Aorta (tissue), 5 donors: Measurements from ENCODE around the gene NOTCH1. TPM values are rescaled to one million over a fixed set of nuclear protein-coding genes. Genes with fewer than 3 reads are reported as not detected.
A peak's percentile ranks its signal among the peaks of the same experiment; 100 is the strongest.

Experiments used
- ATAC-seq: fragments of 200-7000 bp; cut with Tn5 transposase; one replicate; pipeline ENCODE4 v1.9.1; 2022; ENCODE audit warnings: moderate library complexity; ENCODE audit not compliant: low FRiP score
- DNase-seq, 2 donors: peaks; one replicate each; pipeline ENCODE4 v3.0.0-alpha.2; 2020
- H3K27ac ChIP-seq, 2 donors: one replicate each; pipeline ENCODE4 v1.5.1; 2013; ENCODE audit warnings: low read length in 2 of 2, mild to moderate bottlenecking in 2 of 2, moderate library complexity in 2 of 2, control low read depth in 1 of 2, inconsistent platforms in 1 of 2, low read depth in 1 of 2
- H3K27me3 ChIP-seq, 2 donors: one replicate each; pipeline ENCODE4 v1.6.1; 2013; ENCODE audit warnings: control low read depth in 1 of 2, low read length in 1 of 2, mild to moderate bottlenecking in 1 of 2, moderate library complexity in 1 of 2; ENCODE audit not compliant: insufficient read depth in 2 of 2, control insufficient read depth in 1 of 2
- H3K36me3 ChIP-seq, 2 donors: one replicate each; pipeline ENCODE4 v1.6.1; 2013; ENCODE audit warnings: control low read depth in 1 of 2, low read length in 1 of 2, mild to moderate bottlenecking in 1 of 2; ENCODE audit not compliant: insufficient read depth in 2 of 2, control insufficient read depth in 1 of 2
- H3K4me1 ChIP-seq, 2 donors: one replicate each; pipeline ENCODE4 v1.6.1; 2013; ENCODE audit warnings: low read length in 2 of 2, control low read depth in 1 of 2, mild to moderate bottlenecking in 1 of 2, moderate library complexity in 1 of 2; ENCODE audit not compliant: insufficient read depth in 2 of 2, control insufficient read depth in 1 of 2
- H3K4me3 ChIP-seq, 2 donors: one replicate each; pipeline ENCODE4 v1.5.1; 2013; ENCODE audit warnings: low read length in 2 of 2, control low read depth in 1 of 2, mild to moderate bottlenecking in 1 of 2
- H3K9me3 ChIP-seq: one replicate; pipeline ENCODE4 v1.6.1; 2013; ENCODE audit warnings: mild to moderate bottlenecking, low read length; ENCODE audit not compliant: control insufficient read depth
- WGBS, 2 donors: extraction: QIAGEN DNeasy Blood & Tissue Kit; methylation state at CpG; one replicate each; pipeline ENCODE4 v1.1.7; 2013; 5-methylcytosine and 5-hydroxymethylcytosine counted together
- intact Hi-C, 2 donors: fragments of 100-400 bp; cut with DNase I; formaldehyde crosslinking; loops; one replicate each; pipeline versions ENCODE4 v1.14.2 to v1.15.0; 2022
- polyA plus RNA-seq, 2 donors: library from polyadenylated mRNA; stranded (reverse); fragments of 200-250 nt; gene quantifications; one replicate each; pipeline ENCODE4 v1.2.3, GENCODE V29; 2013
- total RNA-seq, 2 donors: library from RNA; stranded (reverse); fragmentation: NEBNext Ultra II Directional; extraction: Animal tissue kit (Norgen Biotek cat#: 25700); gene quantifications; one replicate each; pipeline ENCODE4 v1.2.1, GENCODE V29; 2021
- donor health status: healthy with polysubstance abuse.
- donor health status: Bipolar disorder and iron deficiency.
- donor health status: DM: no; HTN: no; CAD: no.
- donor health status: DM: no; HTN: no; CAD: no.
- donor health status: DM: yes; HTN: yes; CAD: no.

NOTCH1 gene
- total and polyA plus RNA-seq, 4 donors: 3.1 to 81.6 (median 27.9) TPM

DNA sequence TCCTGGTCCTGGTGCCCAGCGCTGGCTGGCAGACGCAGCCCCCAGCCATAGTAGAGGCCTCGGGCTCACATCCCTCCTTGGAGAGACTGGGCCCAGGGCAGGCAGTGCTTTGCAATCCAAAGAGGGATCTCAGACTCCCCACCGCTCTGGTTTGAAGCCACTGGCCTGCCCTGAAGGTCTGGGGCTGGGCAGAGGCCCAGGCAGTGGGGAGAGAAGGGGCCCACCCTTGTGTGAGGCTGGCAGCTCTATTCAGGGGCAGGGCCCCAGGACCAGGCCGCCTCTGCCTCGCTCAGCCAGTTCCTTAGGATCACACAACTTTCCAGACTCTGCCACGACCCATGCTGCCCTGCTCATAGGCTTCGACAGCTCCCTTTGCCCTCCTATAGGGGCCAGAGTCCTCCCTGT, 52.3 kb downstream of the NOTCH1 start:
- ATAC-seq (no peak), DNase-seq (no peak)
- Histone ChIP-seq H3K4me3 (no peak overlapping the region), H3K27me3 (no peaks in the 10 kb centered on the region), H3K36me3 (peaks cover 0 to 8% of the 10 kb centered on the region in 2 donors), H3K27ac (no peak overlapping the region), H3K4me1 (no peaks in the 10 kb centered on the region), H3K9me3 (no peaks in the 10 kb centered on the region)
- intact Hi-C loops: loop anchor here in 1 of 2 donors (5.0 kb wide), 1 partner anchor 34 kb away; no protein-coding TSS in a partner anchor
- 65 to 76% methylated on average over 8 of the region's 8 CpGs for WGBS, 2 donors

DNA sequence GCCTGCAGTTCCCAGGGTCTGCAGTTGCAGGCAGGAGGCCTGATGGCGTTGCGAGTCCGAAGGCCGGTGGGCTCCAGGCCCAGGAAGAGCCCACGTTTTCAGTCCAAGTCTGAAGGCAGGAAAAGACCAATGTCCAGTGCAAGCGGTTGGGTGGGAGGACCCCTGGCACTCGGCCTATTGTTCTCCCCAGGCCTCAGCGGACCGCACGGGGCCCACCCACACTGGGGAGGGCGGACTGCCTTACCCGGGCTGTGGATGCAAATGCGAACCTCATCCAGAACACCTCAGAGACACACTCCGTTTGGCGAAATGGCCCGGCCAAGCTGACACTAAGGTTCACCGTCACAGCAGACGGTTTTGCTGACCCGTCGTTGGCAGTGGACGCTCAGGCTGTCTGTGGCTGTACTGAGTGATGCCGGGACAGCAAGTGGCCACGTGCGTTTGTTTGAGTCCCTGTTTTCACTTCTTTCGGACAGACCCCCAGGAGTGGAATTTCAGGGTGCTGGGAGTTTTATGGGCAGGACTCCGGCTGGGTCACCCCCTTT, 52.8 kb downstream of the NOTCH1 start:
- Histone ChIP-seq H3K4me3 (no peak overlapping the region), H3K27ac (no peak overlapping the region), H3K9me3 (no peaks in the 10 kb centered on the region), H3K27me3 (no peaks in the 10 kb centered on the region), H3K4me1 (no peaks in the 10 kb centered on the region), H3K36me3 (peaks cover 0 to 8% of the 10 kb centered on the region in 2 donors)
- ATAC-seq: no peak
- intact Hi-C loops: loop anchor here in 1 of 2 donors (5.0 kb wide), 1 partner anchor 34 kb away; no protein-coding TSS in a partner anchor
- WGBS, 2 donors: 76 to 85% methylated on average over 26 of the region's 26 CpGs
- no peak for DNase-seq

DNA sequence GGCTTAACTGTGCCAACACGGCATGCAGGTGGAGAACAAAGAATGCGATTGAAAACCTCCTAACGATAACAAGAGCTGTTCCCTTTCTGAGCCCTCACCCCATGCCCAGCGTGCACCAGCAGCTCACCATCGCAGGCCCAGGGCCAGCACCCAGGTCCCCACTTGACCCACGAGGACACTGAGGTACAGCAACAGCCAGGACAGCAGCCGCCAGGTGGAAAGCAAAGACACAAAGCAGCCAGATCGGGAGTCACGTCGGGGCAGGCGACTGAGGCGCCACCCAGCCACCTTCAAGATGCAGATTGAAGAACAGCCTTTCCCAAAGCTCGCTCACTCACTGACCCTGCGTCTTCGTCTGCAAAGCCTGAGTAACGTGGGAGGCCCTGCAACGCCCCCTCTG, 56.1 kb downstream of the NOTCH1 start:
- no peak for ATAC-seq
- WGBS, 2 donors: 89 to 92% methylated on average over 17 of the region's 17 CpGs
- DNase-seq: no peak

DNA sequence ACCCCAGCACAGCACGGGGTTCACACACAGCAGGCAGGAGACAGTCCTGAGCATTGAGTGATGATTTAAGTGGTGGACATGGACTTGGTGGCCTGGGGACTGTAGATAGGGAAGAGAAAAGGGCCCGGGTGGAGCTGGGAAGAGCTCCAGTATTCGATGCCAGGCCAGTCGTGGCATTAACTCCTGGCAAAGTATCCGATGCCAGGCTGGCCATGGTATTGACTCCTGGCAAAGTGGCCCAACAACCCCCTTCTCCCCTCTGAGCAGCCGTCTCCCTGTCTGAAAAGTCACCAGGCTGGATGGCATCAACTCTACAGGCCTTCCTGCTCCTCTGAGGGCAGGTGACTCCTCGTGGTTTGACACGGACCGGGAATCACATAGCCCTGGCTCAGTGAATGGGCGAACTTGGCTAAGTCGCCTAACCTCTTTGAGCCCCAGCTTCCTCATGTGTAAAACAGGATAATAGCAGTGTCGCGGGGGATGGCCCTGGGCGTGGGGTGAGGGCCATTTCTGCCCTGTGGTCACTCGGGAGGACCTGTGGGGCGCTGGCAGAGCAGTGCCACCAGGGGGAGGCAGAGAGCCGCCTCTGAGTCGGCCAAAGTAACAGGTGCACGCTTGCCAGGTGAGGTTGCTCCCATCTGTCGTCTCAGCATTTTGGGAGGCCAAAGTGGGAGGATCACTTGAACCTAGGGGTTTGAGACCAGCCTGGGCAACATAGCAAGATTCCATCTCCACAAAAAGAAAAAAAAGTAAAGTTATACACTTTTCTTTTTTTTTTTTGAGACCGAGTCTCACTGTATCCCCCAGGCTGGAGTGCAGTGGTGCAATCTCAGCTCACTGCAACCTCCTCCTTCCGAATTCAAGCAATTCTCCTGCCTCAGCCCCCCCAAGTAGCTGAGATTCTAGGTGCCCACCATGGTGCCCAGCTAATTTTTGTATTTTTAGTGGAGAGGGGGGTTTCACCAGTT, 57.3 kb downstream of the NOTCH1 start:
- no peaks in the 10 kb centered on the region for H3K4me1 ChIP-seq
- intact Hi-C loops: loop anchor here in 1 of 2 donors (1.0 to 2.0 kb wide), 2 partner anchors 36 to 142 kb away; no protein-coding TSS in a partner anchor
- H3K36me3 ChIP-seq: no peaks in the 10 kb centered on the region
- peak; percentile 75 to 92 for DNase-seq
- H3K27ac ChIP-seq: no peak overlapping the region
- H3K4me3 ChIP-seq: no peak overlapping the region
- no peaks in the 10 kb centered on the region for H3K27me3 ChIP-seq
- 11 to 12% methylated on average over 22 of the region's 22 CpGs for WGBS, 2 donors
- peak; percentile 64 for ATAC-seq
- no peaks in the 10 kb centered on the region for H3K9me3 ChIP-seq

More for the DNA sequence above, 56.1 kb downstream of the NOTCH1 start:
- Histone ChIP-seq H3K4me3 (no peak overlapping the region), H3K27me3 (no peaks in the 10 kb centered on the region), H3K36me3 (no peaks in the 10 kb centered on the region), H3K4me1 (no peaks in the 10 kb centered on the region), H3K9me3 (no peaks in the 10 kb centered on the region), H3K27ac (no peak overlapping the region)
- intact Hi-C loops: loop anchor here (2.0 to 5.0 kb wide), 2 partner anchors 35 to 38 kb away; no protein-coding TSS in a partner anchor

DNA sequence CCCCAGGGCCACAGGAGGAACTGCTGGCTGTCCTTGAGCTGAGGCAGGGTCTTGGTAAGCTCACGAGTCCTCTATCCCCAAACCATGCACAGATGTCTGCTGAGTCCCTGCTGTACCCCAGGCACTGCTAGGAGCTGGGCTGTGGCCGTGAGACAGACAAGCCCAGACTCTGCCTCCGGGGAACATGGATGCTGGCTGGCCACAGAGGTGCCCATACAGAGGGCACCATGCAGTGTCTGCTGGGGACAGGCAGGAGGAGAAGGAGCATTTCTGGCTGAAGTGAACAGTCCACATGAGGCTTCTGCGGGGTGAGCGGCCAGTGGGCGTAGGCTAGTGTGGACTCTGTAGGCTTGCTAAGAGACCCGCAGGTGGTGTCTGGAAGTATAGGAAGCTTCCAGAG, 58.2 kb downstream of the NOTCH1 start:
- intact Hi-C loops: loop anchor here in 1 of 2 donors (1.0 to 2.0 kb wide), 2 partner anchors 37 to 143 kb away; no protein-coding TSS in a partner anchor
- ATAC-seq (no peak), DNase-seq (no peak)
- Histone ChIP-seq H3K27me3 (no peaks in the 10 kb centered on the region), H3K36me3 (no peaks in the 10 kb centered on the region), H3K9me3 (no peaks in the 10 kb centered on the region), H3K4me3 (no peak overlapping the region), H3K4me1 (no peaks in the 10 kb centered on the region), H3K27ac (no peak overlapping the region)
- 69 to 78% methylated on average over 7 of the region's 7 CpGs for WGBS, 2 donors

DNA sequence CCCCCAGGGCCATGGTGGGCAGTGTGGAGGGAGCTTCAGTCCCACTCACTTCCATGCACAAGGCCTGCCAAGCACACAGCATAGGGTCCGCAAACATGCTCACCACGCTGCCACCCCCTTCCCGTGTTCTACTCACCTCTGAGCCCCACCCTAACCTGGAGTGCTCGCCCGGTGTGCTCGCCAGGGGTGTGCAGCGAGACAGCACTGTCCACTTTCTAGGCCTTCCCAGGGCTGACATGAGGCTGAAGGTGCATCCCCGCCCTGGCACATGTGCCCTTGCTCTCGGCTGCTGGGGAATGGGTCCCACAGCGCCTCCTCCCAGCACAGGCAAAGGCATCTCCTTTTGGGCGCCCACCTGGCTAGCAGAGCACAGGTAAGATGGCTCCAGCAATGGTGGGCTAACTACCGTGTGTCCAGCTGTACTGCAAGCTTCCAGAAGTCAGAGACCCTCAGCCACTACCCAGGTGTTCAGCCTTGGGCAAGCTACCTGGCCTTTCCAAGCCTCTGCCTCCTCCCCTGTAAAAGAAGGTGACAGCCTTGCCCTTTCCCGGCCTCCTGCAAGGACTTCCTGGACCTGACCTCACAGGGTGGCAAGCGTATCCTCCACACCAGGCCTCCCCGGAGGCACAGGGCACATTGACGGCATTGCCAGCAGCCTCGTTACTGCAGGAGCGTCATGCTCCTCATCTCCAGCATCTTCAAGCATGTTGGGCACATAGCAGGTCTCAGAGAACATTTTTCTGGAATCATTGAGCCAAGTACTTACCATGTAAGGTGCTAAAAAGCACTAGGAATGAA, 58.8 kb downstream of the NOTCH1 start:
- no peak overlapping the region for H3K4me3 ChIP-seq
- H3K9me3 ChIP-seq: no peaks in the 10 kb centered on the region
- intact Hi-C loops: no loop called here
- DNase-seq (no peak), ATAC-seq (no peak)
- H3K4me1 ChIP-seq: no peaks in the 10 kb centered on the region
- 87 to 90% methylated on average over 18 of the region's 18 CpGs for WGBS, 2 donors
- no peaks in the 10 kb centered on the region for H3K36me3 ChIP-seq
- no peaks in the 10 kb centered on the region for H3K27me3 ChIP-seq
- H3K27ac ChIP-seq: no peak overlapping the region

DNA sequence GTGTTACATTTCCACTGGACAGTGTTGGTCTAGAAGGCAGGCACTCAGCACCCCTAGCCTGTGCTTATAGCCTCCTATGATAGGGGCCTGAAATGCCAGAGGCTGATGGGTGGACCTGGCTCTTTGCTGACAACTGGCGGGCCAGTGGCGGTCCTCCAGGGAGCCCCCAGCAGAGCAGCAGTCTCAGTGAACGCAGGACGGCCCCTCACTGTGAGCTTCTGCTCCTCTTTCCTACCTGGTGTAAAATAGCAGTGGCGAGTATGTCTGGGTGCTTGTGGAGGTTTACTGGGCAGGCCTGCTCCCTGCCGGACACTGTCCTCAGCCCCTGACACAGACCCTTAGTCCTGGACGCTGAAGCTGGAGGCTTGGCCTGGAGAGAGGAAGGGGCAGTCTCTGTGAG, 59.7 kb downstream of the NOTCH1 start:
- H3K27me3 ChIP-seq: no peaks in the 10 kb centered on the region
- no peaks in the 10 kb centered on the region for H3K4me1 ChIP-seq
- WGBS, 2 donors: 95 to 96% methylated on average over 7 of the region's 7 CpGs
- no peak for DNase-seq
- H3K36me3 ChIP-seq: no peaks in the 10 kb centered on the region
- ATAC-seq: no peak
- no peaks in the 10 kb centered on the region for H3K9me3 ChIP-seq
- no peak overlapping the region for H3K4me3 ChIP-seq
- intact Hi-C loops: no loop called here
- H3K27ac ChIP-seq: no peak overlapping the region
